ENCODE results near the gene TBC1D8.

DNA sequence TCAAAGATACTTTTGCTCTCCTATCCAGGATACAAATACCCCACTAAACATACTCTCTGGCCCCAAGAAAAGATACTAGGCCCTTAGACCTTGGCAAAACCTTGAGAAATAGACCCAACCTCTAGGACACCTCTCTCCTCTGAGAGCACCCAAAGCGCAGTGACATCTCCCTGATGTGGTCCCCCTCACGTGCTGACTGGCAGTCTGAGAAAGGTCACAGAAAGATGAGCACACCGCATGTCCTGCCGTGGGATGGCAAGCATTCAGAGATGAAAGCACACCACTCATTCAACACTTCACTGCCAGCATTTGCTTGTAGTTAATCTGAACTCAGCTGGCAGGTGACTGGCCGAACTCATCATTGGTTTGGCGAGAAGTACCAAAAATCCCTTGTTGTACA, 6.1 kb upstream of the TBC1D8 start:
- TF ChIP-seq CREB5 (CRISPR knock-in tag; IDR thresholded peaks at IDR 0.05; ENCODE audit: low read depth): no peak
- TF ChIP-seq ARNTL (CRISPR knock-in tag; IDR thresholded peaks at IDR 0.05; ENCODE audit: borderline replicate concordance, low read depth): no peak
- TF ChIP-seq, protein P1, sequence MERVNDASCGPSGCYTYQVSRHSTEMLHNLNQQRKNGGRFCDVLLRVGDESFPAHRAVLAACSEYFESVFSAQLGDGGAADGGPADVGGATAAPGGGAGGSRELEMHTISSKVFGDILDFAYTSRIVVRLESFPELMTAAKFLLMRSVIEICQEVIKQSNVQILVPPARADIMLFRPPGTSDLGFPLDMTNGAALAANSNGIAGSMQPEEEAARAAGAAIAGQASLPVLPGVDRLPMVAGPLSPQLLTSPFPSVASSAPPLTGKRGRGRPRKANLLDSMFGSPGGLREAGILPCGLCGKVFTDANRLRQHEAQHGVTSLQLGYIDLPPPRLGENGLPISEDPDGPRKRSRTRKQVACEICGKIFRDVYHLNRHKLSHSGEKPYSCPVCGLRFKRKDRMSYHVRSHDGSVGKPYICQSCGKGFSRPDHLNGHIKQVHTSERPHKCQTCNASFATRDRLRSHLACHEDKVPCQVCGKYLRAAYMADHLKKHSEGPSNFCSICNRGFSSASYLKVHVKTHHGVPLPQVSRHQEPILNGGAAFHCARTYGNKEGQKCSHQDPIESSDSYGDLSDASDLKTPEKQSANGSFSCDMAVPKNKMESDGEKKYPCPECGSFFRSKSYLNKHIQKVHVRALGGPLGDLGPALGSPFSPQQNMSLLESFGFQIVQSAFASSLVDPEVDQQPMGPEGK (CRISPR knock-in tag; IDR thresholded peaks at IDR 0.05; ENCODE audit: borderline replicate concordance): no peak
- TF ChIP-seq ISL1 (CRISPR knock-in tag; IDR thresholded peaks at IDR 0.05): no peak
- TF ChIP-seq, protein P2, sequence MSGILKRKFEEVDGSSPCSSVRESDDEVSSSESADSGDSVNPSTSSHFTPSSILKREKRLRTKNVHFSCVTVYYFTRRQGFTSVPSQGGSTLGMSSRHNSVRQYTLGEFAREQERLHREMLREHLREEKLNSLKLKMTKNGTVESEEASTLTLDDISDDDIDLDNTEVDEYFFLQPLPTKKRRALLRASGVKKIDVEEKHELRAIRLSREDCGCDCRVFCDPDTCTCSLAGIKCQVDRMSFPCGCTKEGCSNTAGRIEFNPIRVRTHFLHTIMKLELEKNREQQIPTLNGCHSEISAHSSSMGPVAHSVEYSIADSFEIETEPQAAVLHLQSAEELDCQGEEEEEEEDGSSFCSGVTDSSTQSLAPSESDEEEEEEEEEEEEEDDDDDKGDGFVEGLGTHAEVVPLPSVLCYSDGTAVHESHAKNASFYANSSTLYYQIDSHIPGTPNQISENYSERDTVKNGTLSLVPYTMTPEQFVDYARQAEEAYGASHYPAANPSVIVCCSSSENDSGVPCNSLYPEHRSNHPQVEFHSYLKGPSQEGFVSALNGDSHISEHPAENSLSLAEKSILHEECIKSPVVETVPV (CRISPR knock-in tag; IDR thresholded peaks at IDR 0.05): no peak
- no peak for TF ChIP-seq TSHZ2 (CRISPR knock-in tag; IDR thresholded peaks at IDR 0.05)
- TF ChIP-seq ZNF70 (CRISPR knock-in tag; IDR thresholded peaks at IDR 0.05): no peak
- no peak for TF ChIP-seq ZNF565 (CRISPR knock-in tag; conservative IDR thresholded peaks at IDR 0.05; ENCODE audit: low read depth)
- no peak for TF ChIP-seq RARB (CRISPR knock-in tag; IDR thresholded peaks at IDR 0.05)
- no peak for TF ChIP-seq ZFP30 (CRISPR knock-in tag; IDR thresholded peaks at IDR 0.05)
- no peak for TF ChIP-seq PPARA (CRISPR knock-in tag; IDR thresholded peaks at IDR 0.05; ENCODE audit: borderline replicate concordance)
- no peak for TF ChIP-seq ZC3H10 (CRISPR knock-in tag; IDR thresholded peaks at IDR 0.05)

Data from SK-N-SH treated with all-trans-retinoic acid at 6 μM for 48 hours (cell line).